ENCODE results near the gene MPI. TPM values are rescaled to one million over a fixed set of nuclear protein-coding genes. Genes with fewer than 3 reads are reported as not detected.
"Not testable (repeated sequence)": the region's sequence is repeated elsewhere in the genome, so short reads cannot be mapped to it uniquely, and the experiment has no call there.

The MPI gene
- total RNA-seq, 1 donor from 2014 or later = 29.4 TPM

GRCh38 chr15:74908635-74909034 lies 18.8 kb downstream of the MPI start:
- H3K36me3 ChIP-seq = peaks cover 20% of the 10 kb centered on the region
- DNase-seq = no peak
- H3K4me3 ChIP-seq = no peak overlapping the region
- no peaks in the 10 kb centered on the region for H3K9me3 ChIP-seq
- intact Hi-C loops (cut with DNase I) = no loop called here
- no peak for ATAC-seq
- H3K4me1 ChIP-seq = peaks cover 23% of the 10 kb centered on the region
- no peak for TF ChIP-seq CTCF (IDR thresholded peaks at IDR 0.05)
- no peaks in the 10 kb centered on the region for H3K27me3 ChIP-seq (ENCODE audit: low read depth)
- no peak overlapping the region for H3K27ac ChIP-seq

GRCh38 chr15:74913041-74913440 lies 23.2 kb downstream of the MPI start:
- Histone ChIP-seq H3K36me3 (peaks cover 47% of the 10 kb centered on the region), H3K9me3 (no peaks in the 10 kb centered on the region), H3K4me1 (no peaks in the 10 kb centered on the region), H3K27ac (no peak overlapping the region), H3K27me3 (ENCODE audit: low read depth) (no peaks in the 10 kb centered on the region), H3K4me3 (no peak overlapping the region)
- no peak for DNase-seq
- intact Hi-C loops (cut with DNase I) = no loop called here
- ATAC-seq = no peak
- no peak for TF ChIP-seq CTCF (IDR thresholded peaks at IDR 0.05)

- H3K4me1 ChIP-seq; H3K27ac ChIP-seq; intact Hi-C loops (cut with DNase I); ATAC-seq; H3K27me3 ChIP-seq (ENCODE audit: low read depth); H3K9me3 ChIP-seq; H3K4me3 ChIP-seq; DNase-seq: not testable (repeated sequence)
- peaks cover 55% of the 10 kb centered on the region for H3K36me3 ChIP-seq
Measured at GRCh38 chr15:74913799-74914198, 24.0 kb downstream of the MPI start.

- Histone ChIP-seq H3K4me3 (no peak overlapping the region), H3K4me1 (no peaks in the 10 kb centered on the region), H3K36me3 (peaks cover 93% of the 10 kb centered on the region), H3K27ac (no peak overlapping the region), H3K27me3 (ENCODE audit: low read depth) (no peaks in the 10 kb centered on the region), H3K9me3 (no peaks in the 10 kb centered on the region)
- intact Hi-C loops (cut with DNase I) = no loop called here
- TF ChIP-seq CTCF (IDR thresholded peaks at IDR 0.05) = no peak
- no peak for ATAC-seq
- no peak for DNase-seq
Measured at GRCh38 chr15:74917676-74918075, 27.8 kb downstream of the MPI start.

GRCh38 chr15:74920456-74920855 lies 30.6 kb downstream of the MPI start:
- Histone ChIP-seq H3K4me1 (no peaks in the 10 kb centered on the region), H3K4me3 (no peak overlapping the region), H3K36me3 (peaks cover 100% of the 10 kb centered on the region), H3K27ac (no peak overlapping the region), H3K27me3 (ENCODE audit: low read depth) (no peaks in the 10 kb centered on the region), H3K9me3 (no peaks in the 10 kb centered on the region)
- TF ChIP-seq CTCF (IDR thresholded peaks at IDR 0.05) = no peak
- no peak for DNase-seq
- no peak for ATAC-seq
- intact Hi-C loops (cut with DNase I) = no loop called here

- H3K27me3 ChIP-seq (ENCODE audit: low read depth) = no peaks in the 10 kb centered on the region
- peaks cover 100% of the 10 kb centered on the region for H3K36me3 ChIP-seq
- H3K4me3 ChIP-seq = no peak overlapping the region
- no peak for DNase-seq
- no peaks in the 10 kb centered on the region for H3K4me1 ChIP-seq
- no peak overlapping the region for H3K27ac ChIP-seq
- ATAC-seq = no peak
- no peak for TF ChIP-seq CTCF (IDR thresholded peaks at IDR 0.05)
- no peaks in the 10 kb centered on the region for H3K9me3 ChIP-seq
- intact Hi-C loops (cut with DNase I) = no loop called here
Measured at GRCh38 chr15:74924525-74924924, 34.7 kb downstream of the MPI start.

Measured in lower lobe of right lung (tissue), 2 donors.